GM18511 (cell line): ENCODE data around the gene HSD11B1L.
"Not testable (repeated sequence)": the region's sequence is repeated elsewhere in the genome, so short reads cannot be mapped to it uniquely, and the experiment has no call there.

Experiments
- ATAC-seq: cut with Tn5 transposase; IDR thresholded peaks from one replicate; pipeline ENCODE4 v1.9.1; 2021; ENCODE audit warnings: mild to moderate bottlenecking, moderate library complexity; ENCODE audit not compliant: unreplicated experiment

The HSD11B1L gene

GRCh38 chr19:5719961-5720790 is 39.3 kb downstream of the HSD11B1L start, which contains the start of the genes CATSPERD and LONP1:
TSS of gene CATSPERD (plus strand) at chr19:5720637. CDS start at chr19:5720738, 101 bp downstream.
TSS of gene LONP1 (minus strand) at chr19:5720146. CDS start at chr19:5720132, 14 bp downstream.
- ATAC-seq = peak; percentile 87

- ATAC-seq = no peak
These were observed 46.7 kb downstream of the HSD11B1L start for GRCh38 chr19:5727453-5728050.

DNA sequence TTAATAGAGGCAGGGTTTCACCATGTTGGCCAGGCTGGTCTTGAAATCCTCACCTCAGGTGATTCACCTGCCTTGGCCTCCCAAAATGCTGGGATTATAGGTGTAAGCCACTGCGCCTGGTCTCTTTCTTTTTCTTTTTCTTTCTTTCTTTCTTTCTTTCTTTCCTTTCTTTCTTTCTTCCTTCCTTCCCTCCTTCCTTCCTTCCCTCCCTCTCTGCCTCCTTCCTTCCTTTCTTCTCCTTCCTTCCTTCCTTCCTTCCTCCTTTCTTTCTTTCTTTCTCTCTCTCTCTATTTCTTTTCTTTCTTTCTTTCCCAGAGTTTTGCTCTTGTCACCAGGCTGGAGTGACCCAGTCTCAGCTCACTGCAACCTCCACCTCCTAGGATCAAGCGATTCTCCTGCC is 52.3 kb downstream of the HSD11B1L start:
- not testable (repeated sequence) for ATAC-seq
